ENCODE data around the gene BMAL1. TPM values are rescaled to one million over a fixed set of nuclear protein-coding genes. Genes with fewer than 3 reads are reported as not detected.

BMAL1 gene
- total RNA-seq, 1 donor: 13.0 TPM

DNA sequence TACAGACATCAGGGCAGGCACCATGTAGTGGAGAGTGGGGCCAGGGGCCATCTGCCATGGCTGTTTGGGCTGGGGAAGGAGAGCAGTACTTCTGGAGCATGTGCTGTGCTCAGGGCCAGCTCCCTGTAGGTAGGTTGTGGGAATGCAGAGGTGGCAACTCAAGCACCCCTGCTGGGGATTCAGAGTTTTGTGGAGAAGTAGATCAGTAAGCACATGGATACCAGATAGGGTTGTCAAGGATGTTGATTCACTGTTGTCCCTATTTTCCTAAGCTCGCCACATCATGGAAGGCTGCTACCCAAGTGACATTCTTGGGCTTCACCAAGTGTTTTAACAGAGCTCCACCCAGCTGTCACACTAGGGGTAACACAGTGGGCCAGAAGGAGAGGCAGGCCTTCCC is 67.2 kb downstream of the BMAL1 start:
- Histone ChIP-seq H4K20me1 (ENCODE audit: insufficient read depth, low read length) (no peaks in the 10 kb centered on the region), H3K27me3 (ENCODE audit: insufficient read depth, low read length) (no peaks in the 10 kb centered on the region), H3K36me3 (ENCODE audit: insufficient read depth, low read length) (no peaks in the 10 kb centered on the region), H3K4me3 (ENCODE audit: insufficient read depth, low read length) (no peak overlapping the region), H3K79me2 (ENCODE audit: insufficient read depth, low read length) (peaks cover 4% of the 10 kb centered on the region), H3K4me2 (ENCODE audit: insufficient read depth, low read length) (no peak overlapping the region), H2AFZ (ENCODE audit: low read length) (no peak overlapping the region), H3K4me1 (ENCODE audit: insufficient read depth, low read length) (peaks cover under 1% of the 10 kb centered on the region), H3K27ac (ENCODE audit: low read depth, low read length) (no peak overlapping the region), H3K9me3 (ENCODE audit: low read depth, low read length) (no peaks in the 10 kb centered on the region)
- TF ChIP-seq, protein P1, sequence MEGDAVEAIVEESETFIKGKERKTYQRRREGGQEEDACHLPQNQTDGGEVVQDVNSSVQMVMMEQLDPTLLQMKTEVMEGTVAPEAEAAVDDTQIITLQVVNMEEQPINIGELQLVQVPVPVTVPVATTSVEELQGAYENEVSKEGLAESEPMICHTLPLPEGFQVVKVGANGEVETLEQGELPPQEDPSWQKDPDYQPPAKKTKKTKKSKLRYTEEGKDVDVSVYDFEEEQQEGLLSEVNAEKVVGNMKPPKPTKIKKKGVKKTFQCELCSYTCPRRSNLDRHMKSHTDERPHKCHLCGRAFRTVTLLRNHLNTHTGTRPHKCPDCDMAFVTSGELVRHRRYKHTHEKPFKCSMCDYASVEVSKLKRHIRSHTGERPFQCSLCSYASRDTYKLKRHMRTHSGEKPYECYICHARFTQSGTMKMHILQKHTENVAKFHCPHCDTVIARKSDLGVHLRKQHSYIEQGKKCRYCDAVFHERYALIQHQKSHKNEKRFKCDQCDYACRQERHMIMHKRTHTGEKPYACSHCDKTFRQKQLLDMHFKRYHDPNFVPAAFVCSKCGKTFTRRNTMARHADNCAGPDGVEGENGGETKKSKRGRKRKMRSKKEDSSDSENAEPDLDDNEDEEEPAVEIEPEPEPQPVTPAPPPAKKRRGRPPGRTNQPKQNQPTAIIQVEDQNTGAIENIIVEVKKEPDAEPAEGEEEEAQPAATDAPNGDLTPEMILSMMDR (IDR thresholded peaks at IDR 0.05; ENCODE audit: extremely low read depth, low read depth, low read length): no peak
- no peak for DNase-seq (ENCODE audit: insufficient read length, low spot score, missing footprints)

DNA sequence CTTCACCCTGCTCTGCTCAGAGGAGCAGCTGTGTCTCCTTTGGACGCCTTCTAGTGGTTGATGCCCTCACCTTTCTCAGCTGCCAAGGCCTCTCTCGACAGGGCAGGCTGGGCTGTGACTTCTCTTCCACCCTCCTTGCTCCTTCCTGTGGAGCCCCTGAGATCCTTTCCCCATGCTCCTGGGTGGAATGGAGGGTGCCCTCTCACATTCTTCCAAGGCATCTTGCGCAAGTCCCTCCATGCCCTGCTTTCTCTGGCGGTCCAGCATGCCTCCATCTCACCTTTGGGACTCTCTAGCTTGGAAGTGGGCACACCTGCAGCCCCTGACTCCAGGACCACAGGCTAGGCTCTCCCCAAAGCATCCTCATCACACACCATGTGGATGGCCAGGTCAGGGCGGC is 68.9 kb downstream of the BMAL1 start:
- DNase-seq (ENCODE audit: insufficient read length, low spot score, missing footprints): no peak
- Histone ChIP-seq H4K20me1 (ENCODE audit: insufficient read depth, low read length) (no peaks in the 10 kb centered on the region), H3K27ac (ENCODE audit: low read depth, low read length) (no peak overlapping the region), H3K27me3 (ENCODE audit: insufficient read depth, low read length) (no peaks in the 10 kb centered on the region), H3K4me1 (ENCODE audit: insufficient read depth, low read length) (no peaks in the 10 kb centered on the region), H3K9me3 (ENCODE audit: low read depth, low read length) (no peaks in the 10 kb centered on the region), H3K4me3 (ENCODE audit: insufficient read depth, low read length) (no peak overlapping the region), H3K4me2 (ENCODE audit: insufficient read depth, low read length) (no peak overlapping the region), H3K36me3 (ENCODE audit: insufficient read depth, low read length) (no peaks in the 10 kb centered on the region), H3K79me2 (ENCODE audit: insufficient read depth, low read length) (peaks cover 3% of the 10 kb centered on the region), H2AFZ (ENCODE audit: low read length) (no peak overlapping the region)
- TF ChIP-seq, protein P1 (IDR thresholded peaks at IDR 0.05; ENCODE audit: extremely low read depth, low read depth, low read length): no peak

DNA sequence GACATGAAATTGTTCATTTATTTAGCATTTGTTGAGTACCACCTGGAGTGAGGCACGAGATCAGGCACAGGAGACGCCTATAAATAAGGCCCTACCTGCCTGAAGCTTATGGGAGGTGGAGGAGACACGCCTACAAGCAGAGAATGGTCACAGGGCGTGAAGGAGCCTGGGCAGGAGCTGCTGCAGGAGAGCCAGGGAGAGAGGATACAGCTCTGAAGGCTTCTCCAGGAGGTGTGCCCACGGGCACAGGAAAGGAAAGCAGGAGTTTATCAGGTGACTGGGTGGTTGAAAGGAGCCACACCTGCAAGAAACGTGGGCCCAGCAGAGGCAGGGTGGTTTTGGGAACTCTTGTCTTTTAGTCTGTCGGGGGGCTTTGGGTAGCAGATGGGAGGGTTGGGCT is 70.3 kb downstream of the BMAL1 start:
- Histone ChIP-seq H2AFZ (ENCODE audit: low read length) (no peak overlapping the region), H3K79me2 (ENCODE audit: insufficient read depth, low read length) (peaks cover 3% of the 10 kb centered on the region), H3K27me3 (ENCODE audit: insufficient read depth, low read length) (no peaks in the 10 kb centered on the region), H4K20me1 (ENCODE audit: insufficient read depth, low read length) (no peaks in the 10 kb centered on the region), H3K4me1 (ENCODE audit: insufficient read depth, low read length) (no peaks in the 10 kb centered on the region), H3K4me2 (ENCODE audit: insufficient read depth, low read length) (no peak overlapping the region), H3K9me3 (ENCODE audit: low read depth, low read length) (no peaks in the 10 kb centered on the region), H3K27ac (ENCODE audit: low read depth, low read length) (no peak overlapping the region), H3K36me3 (ENCODE audit: insufficient read depth, low read length) (no peaks in the 10 kb centered on the region), H3K4me3 (ENCODE audit: insufficient read depth, low read length) (no peak overlapping the region)
- TF ChIP-seq, protein P1 (IDR thresholded peaks at IDR 0.05; ENCODE audit: extremely low read depth, low read depth, low read length): no peak
- DNase-seq (ENCODE audit: insufficient read length, low spot score, missing footprints): no peak

DNA sequence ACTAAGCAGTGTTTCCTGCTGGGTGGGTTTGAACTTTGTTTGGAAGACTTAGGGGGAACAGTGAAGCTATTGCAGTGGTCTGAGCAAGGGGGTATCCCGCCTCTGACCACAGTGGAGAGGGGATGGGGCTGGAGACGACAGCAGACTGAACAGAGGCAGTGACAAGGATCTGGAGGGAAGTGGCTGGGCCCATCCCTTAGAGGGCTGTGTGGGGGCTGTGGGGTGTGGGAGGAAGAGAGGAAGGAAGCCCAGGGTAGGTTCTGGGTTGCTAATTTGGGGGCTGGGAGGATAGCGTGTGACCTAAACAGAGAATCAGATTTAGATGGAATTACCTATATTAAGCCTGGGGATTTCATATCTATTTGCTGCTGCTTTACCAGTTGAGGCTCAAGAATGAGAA is 70.7 kb downstream of the BMAL1 start:
- no peaks in the 10 kb centered on the region for H3K4me1 ChIP-seq (ENCODE audit: insufficient read depth, low read length)
- H4K20me1 ChIP-seq (ENCODE audit: insufficient read depth, low read length): no peaks in the 10 kb centered on the region
- no peaks in the 10 kb centered on the region for H3K36me3 ChIP-seq (ENCODE audit: insufficient read depth, low read length)
- TF ChIP-seq, protein P1 (IDR thresholded peaks at IDR 0.05; ENCODE audit: extremely low read depth, low read depth, low read length): no peak
- no peak overlapping the region for H3K27ac ChIP-seq (ENCODE audit: low read depth, low read length)
- peaks cover 3% of the 10 kb centered on the region for H3K79me2 ChIP-seq (ENCODE audit: insufficient read depth, low read length)
- no peak overlapping the region for H3K4me2 ChIP-seq (ENCODE audit: insufficient read depth, low read length)
- no peaks in the 10 kb centered on the region for H3K27me3 ChIP-seq (ENCODE audit: insufficient read depth, low read length)
- H2AFZ ChIP-seq (ENCODE audit: low read length): no peak overlapping the region
- DNase-seq (ENCODE audit: insufficient read length, low spot score, missing footprints): no peak
- no peaks in the 10 kb centered on the region for H3K9me3 ChIP-seq (ENCODE audit: low read depth, low read length)
- no peak overlapping the region for H3K4me3 ChIP-seq (ENCODE audit: insufficient read depth, low read length)
